Esophagus (tissue), 2 donors: Measurements from ENCODE around the gene SGK1. TPM values are rescaled to one million over a fixed set of nuclear protein-coding genes. Genes with fewer than 3 reads are reported as not detected.

Source experiments
- H3K27ac ChIP-seq, 2 donors: one replicate each; pipeline ENCODE4 v1.5.1; 2013; ENCODE audit warnings: low read depth in 2 of 2, mild to moderate bottlenecking in 2 of 2, inconsistent platforms in 1 of 2, low read length in 1 of 2, moderate library complexity in 1 of 2
- H3K27me3 ChIP-seq, 2 donors: one replicate each; pipeline ENCODE4 v1.6.1; 2013; ENCODE audit warnings: low read length in 2 of 2, control low read depth in 1 of 2, mild to moderate bottlenecking in 1 of 2; ENCODE audit not compliant: insufficient read depth in 2 of 2, control insufficient read depth in 1 of 2
- H3K36me3 ChIP-seq, 2 donors: one replicate each; pipeline ENCODE4 v1.6.1; 2013; ENCODE audit warnings: low read length in 1 of 2; ENCODE audit not compliant: control insufficient read depth in 2 of 2, insufficient read depth in 2 of 2
- H3K4me1 ChIP-seq, 2 donors: one replicate each; pipeline ENCODE4 v1.6.1; 2013; ENCODE audit warnings: low read length in 1 of 2; ENCODE audit not compliant: control insufficient read depth in 2 of 2, insufficient read depth in 2 of 2
- H3K4me3 ChIP-seq, 2 donors: one replicate each; pipeline ENCODE4 v1.5.1; 2013; ENCODE audit warnings: low read length in 2 of 2, mild to moderate bottlenecking in 2 of 2, low read depth in 1 of 2, moderate library complexity in 1 of 2
- H3K9me3 ChIP-seq, 2 donors: one replicate each; pipeline ENCODE4 v1.6.1; 2013; ENCODE audit warnings: mild to moderate bottlenecking in 2 of 2, low read depth in 1 of 2, low read length in 1 of 2, moderate library complexity in 1 of 2; ENCODE audit not compliant: control insufficient read depth in 2 of 2, insufficient read depth in 1 of 2
- WGBS, 2 donors: extraction: QIAGEN DNeasy Blood & Tissue Kit; methylation state at CpG; one replicate each; pipeline ENCODE4 v1.1.7; 2013; 5-methylcytosine and 5-hydroxymethylcytosine counted together
- polyA plus RNA-seq, 2 donors: library from polyadenylated mRNA; stranded (reverse); fragments of 200-250 nt; gene quantifications; one replicate each; pipeline ENCODE4 v1.2.3, GENCODE V29; 2013
- donor health status: healthy with polysubstance abuse.
- donor health status: Bipolar disorder and iron deficiency.

SGK1 gene
- polyA plus RNA-seq, 2 donors = 64.7 to 66.4 TPM

GRCh38 chr6:134161041-134161440 is 156.9 kb downstream of the SGK1 start:
- H3K4me1 ChIP-seq = no peaks in the 10 kb centered on the region
- no peak overlapping the region for H3K4me3 ChIP-seq
- H3K27ac ChIP-seq = no peak overlapping the region
- H3K36me3 ChIP-seq = no peaks in the 10 kb centered on the region
- WGBS, 2 donors = 30 to 53% methylated on average over 1 of the region's 1 CpG
- H3K27me3 ChIP-seq = no peaks in the 10 kb centered on the region
- no peaks in the 10 kb centered on the region for H3K9me3 ChIP-seq

- no peak overlapping the region for H3K4me3 ChIP-seq
- H3K4me1 ChIP-seq = no peaks in the 10 kb centered on the region
- no peaks in the 10 kb centered on the region for H3K9me3 ChIP-seq
- 61 to 72% methylated on average over 8 of the region's 8 CpGs for WGBS, 2 donors
- H3K27me3 ChIP-seq = no peaks in the 10 kb centered on the region
- H3K36me3 ChIP-seq = no peaks in the 10 kb centered on the region
- no peak overlapping the region for H3K27ac ChIP-seq
These were observed 165.0 kb downstream of the SGK1 start for GRCh38 chr6:134152767-134153485.

GRCh38 chr6:134148566-134148965 is 169.3 kb downstream of the SGK1 start:
- H3K27me3 ChIP-seq = no peaks in the 10 kb centered on the region
- H3K36me3 ChIP-seq = no peaks in the 10 kb centered on the region
- no peak overlapping the region for H3K4me3 ChIP-seq
- H3K27ac ChIP-seq = no peak overlapping the region
- no peaks in the 10 kb centered on the region for H3K9me3 ChIP-seq
- H3K4me1 ChIP-seq = no peaks in the 10 kb centered on the region
- WGBS, 2 donors = 74 to 75% methylated on average over 2 of the region's 2 CpGs

GRCh38 chr6:134147034-134147533 is 170.8 kb downstream of the SGK1 start:
- H3K36me3 ChIP-seq = no peaks in the 10 kb centered on the region
- H3K27me3 ChIP-seq = no peaks in the 10 kb centered on the region
- H3K4me1 ChIP-seq = no peaks in the 10 kb centered on the region
- no peak overlapping the region for H3K27ac ChIP-seq
- H3K9me3 ChIP-seq = no peaks in the 10 kb centered on the region
- H3K4me3 ChIP-seq = no peak overlapping the region
- WGBS, 2 donors = 92 to 93% methylated on average over 9 of the region's 9 CpGs

GRCh38 chr6:134146268-134147033 is 171.5 kb downstream of the SGK1 start:
- Histone ChIP-seq H3K27me3 (no peaks in the 10 kb centered on the region), H3K27ac (no peak overlapping the region), H3K36me3 (no peaks in the 10 kb centered on the region), H3K4me1 (no peaks in the 10 kb centered on the region), H3K9me3 (no peaks in the 10 kb centered on the region), H3K4me3 (no peak overlapping the region)
- 82 to 84% methylated on average over 7 of the region's 7 CpGs for WGBS, 2 donors

- no peaks in the 10 kb centered on the region for H3K4me1 ChIP-seq
- no peak overlapping the region for H3K4me3 ChIP-seq
- H3K9me3 ChIP-seq = no peaks in the 10 kb centered on the region
- H3K36me3 ChIP-seq = no peaks in the 10 kb centered on the region
- no peaks in the 10 kb centered on the region for H3K27me3 ChIP-seq
- 70 to 79% methylated on average over 5 of the region's 5 CpGs for WGBS, 2 donors
- H3K27ac ChIP-seq = no peak overlapping the region
These were observed 172.1 kb downstream of the SGK1 start for GRCh38 chr6:134145786-134146185.

GRCh38 chr6:134138226-134138975 is 179.5 kb downstream of the SGK1 start:
- H3K9me3 ChIP-seq = no peaks in the 10 kb centered on the region
- no peaks in the 10 kb centered on the region for H3K4me1 ChIP-seq
- H3K27me3 ChIP-seq = no peaks in the 10 kb centered on the region
- H3K27ac ChIP-seq = no peak overlapping the region
- H3K36me3 ChIP-seq = no peaks in the 10 kb centered on the region
- no peak overlapping the region for H3K4me3 ChIP-seq
- WGBS, 2 donors = 65 to 68% methylated on average over 3 of the region's 3 CpGs

- Histone ChIP-seq H3K4me1 (no peaks in the 10 kb centered on the region), H3K9me3 (no peaks in the 10 kb centered on the region), H3K27ac (no peak overlapping the region), H3K36me3 (no peaks in the 10 kb centered on the region), H3K27me3 (no peaks in the 10 kb centered on the region), H3K4me3 (no peak overlapping the region)
- WGBS, 2 donors = 65% methylated on average over 4 of the region's 4 CpGs
These were observed 183.3 kb downstream of the SGK1 start for GRCh38 chr6:134134654-134135053.

GRCh38 chr6:134132494-134133141 is 185.3 kb downstream of the SGK1 start:
- Histone ChIP-seq H3K27me3 (no peaks in the 10 kb centered on the region), H3K9me3 (no peaks in the 10 kb centered on the region), H3K4me3 (no peak overlapping the region), H3K27ac (no peak overlapping the region), H3K4me1 (no peaks in the 10 kb centered on the region), H3K36me3 (no peaks in the 10 kb centered on the region)
- 78 to 82% methylated on average over 3 of the region's 3 CpGs for WGBS, 2 donors
